ENCODE measurements around the gene GOLGA6L10.
"Not testable (repeated sequence)": the region's sequence is repeated elsewhere in the genome, so short reads cannot be mapped to it uniquely, and the experiment has no call there.

GRCh38 chr15:82333603-82334553 is 15.4 kb downstream of the GOLGA6L10 start:
- TF ChIP-seq PATZ1 (CRISPR knock-in tag; IDR thresholded peaks at IDR 0.05; ENCODE audit: borderline replicate concordance); TOX (CRISPR knock-in tag; IDR thresholded peaks at IDR 0.05; ENCODE audit: borderline replicate concordance); ZNF70 (CRISPR knock-in tag; IDR thresholded peaks at IDR 0.05); ZNF565 (CRISPR knock-in tag; conservative IDR thresholded peaks at IDR 0.05; ENCODE audit: low read depth); CREB5 (CRISPR knock-in tag; IDR thresholded peaks at IDR 0.05; ENCODE audit: low read depth); POU6F1 (CRISPR knock-in tag; IDR thresholded peaks at IDR 0.05; ENCODE audit: borderline replicate concordance, low read depth): not testable (repeated sequence)

All from SK-N-SH treated with all-trans-retinoic acid at 6 μM for 48 hours (cell line).